DMS153 treated with DMSO at 0.1 percent for 48 hours (cell line): Measurements from ENCODE around the gene SHQ1.

Experiments
- DNase-seq: peaks from one replicate; lab custom pipeline; 2025; ENCODE audit not compliant: unreplicated experiment; lab: John Stamatoyannopoulos, UW

Gene SHQ1

DNA sequence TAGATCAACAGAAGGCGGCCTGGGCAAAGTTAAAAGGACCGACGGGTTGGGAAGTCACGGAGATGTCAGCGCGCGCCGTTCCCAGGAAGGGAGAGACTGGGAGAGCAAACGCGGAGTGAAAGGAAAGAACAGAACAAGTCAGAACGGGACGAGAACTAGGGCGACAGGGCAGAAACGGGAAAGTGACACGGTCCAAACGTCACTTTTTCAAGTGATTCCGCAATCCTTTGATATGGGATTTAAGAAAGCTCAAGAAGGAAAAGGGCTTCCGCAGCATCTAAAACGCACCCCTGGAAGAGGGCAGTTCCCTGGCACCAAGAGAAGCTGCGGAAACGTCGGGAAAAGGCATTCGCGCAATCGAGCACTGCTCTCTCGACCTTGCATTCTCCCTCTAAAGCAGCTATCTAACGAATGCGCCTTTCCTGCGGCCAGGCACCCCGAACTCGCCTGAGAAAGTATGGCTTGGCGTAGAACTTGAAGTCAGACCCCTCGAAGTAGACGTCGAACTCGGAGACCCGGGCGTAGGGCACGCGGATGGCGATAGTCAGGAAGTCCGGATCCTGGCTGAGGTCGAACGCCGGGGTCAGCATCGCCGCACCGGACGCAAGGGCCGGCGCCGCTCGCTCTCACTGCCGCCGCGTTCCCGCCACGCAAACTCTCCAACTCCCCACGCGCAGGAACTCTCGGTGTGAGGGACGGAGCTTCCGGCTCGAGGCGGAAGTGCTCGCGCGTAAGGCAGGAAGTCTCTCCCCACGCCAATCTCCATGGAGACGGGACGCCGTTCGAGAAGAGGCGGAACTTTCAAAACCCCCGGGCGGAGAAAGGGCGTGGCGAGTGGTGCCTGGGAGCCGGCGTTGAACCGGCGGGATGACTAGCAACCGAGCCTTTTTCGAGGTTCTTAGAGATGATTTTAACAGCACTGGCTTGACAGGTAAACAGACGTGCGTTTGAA is at the start of gene SHQ1:
TSS of gene SHQ1 (minus strand) at position 695 of the 952 bp plus-strand sequence. CDS start at position 590, 105 bp downstream.
- DNase-seq = peak; percentile 26

DNA sequence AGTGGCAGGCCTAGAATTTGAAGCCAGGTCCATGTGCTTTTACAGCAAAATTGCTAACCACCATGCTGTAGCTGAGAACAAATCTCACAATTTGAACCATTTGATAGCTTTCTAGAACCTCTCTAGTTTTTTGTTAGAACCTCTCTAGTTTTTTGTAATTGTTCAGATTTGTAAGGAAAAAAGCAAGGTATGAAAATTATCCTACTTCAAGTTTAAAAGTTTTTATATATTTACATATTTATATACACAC is 49.4 kb upstream of the SHQ1 start:
- DNase-seq = no peak

DNA sequence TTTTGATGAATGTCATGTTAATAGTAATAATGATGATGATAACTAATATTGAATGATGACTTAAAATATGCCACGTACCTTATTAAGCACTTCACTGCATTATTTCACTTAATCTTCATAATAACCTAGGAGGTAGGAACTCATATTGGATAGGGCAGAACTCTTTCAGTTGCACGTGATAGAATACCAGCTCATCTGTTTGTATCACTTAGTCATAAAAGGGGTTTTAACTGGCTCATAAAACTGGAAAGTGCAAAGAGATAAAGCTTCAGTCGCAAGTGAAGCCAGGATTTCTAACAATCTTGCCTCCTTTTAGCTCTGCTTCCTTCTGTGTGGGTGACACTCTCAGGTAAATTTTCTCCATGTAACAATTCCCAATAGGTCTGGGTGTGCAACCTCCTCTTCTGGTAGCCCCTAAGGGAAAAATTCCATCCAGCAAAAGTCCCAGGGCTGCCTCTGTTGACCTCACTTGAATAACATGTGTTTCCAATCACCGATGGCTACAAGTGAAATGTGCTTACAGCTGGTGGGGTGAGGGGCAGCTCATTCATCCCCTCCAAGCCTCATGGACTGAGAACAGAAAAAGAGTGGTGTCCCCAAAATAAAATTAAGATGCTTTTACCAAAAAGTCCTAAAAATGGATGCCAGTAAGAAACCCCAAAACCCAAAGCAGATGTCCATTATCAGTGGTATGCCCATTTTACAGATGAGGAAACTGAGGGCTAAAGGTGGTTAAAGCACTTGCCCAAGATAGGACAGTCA is 48.9 kb upstream of the SHQ1 start:
- DNase-seq = no peak

DNA sequence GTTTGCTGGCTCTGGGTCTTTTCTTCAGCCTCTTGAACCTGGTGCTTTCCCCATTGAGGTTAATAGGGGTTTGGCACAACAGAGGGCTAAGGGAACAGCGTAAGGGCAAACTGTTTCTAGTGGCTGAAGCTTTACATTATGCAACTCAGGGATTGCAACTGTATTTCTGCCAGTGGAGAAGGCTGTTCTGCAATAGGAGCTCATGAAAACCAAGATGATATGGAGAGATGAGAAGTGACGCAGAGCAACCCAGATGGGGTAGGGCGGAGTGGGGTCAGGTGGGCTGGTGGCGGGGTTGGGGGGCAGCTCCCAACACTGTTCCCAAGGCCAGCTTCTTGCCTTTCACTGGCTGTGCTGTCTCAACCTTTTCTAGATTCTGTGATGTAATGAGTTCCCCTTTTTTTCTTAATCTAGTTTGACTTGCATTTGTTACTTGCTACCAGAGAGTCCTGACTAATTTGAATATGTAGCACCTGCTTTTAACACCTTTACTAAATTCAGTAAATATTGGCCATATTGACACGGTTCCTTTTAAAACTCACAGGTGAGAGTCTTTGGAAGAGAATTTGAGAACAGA is 46.8 kb upstream of the SHQ1 start:
- DNase-seq = no peak

DNA sequence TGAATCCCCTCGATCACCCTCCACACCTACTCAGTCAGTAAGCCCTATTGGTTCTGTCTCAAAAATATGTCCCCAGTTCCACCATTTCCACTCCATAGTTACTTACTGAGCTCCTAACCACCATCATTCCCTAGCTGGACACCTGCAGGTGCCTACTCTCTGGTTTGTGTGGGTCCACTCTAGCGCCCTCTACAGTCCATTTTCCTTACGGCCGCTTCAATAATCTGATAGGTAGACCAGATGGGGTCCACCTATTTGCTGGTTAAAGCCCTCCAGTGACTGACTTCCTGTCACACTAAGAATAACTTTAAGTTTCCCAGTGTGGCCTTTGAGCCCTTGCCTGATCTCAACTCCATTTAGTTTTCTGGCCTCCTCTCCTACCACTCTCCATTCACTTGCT is 44.6 kb upstream of the SHQ1 start:
- no peak for DNase-seq

DNA sequence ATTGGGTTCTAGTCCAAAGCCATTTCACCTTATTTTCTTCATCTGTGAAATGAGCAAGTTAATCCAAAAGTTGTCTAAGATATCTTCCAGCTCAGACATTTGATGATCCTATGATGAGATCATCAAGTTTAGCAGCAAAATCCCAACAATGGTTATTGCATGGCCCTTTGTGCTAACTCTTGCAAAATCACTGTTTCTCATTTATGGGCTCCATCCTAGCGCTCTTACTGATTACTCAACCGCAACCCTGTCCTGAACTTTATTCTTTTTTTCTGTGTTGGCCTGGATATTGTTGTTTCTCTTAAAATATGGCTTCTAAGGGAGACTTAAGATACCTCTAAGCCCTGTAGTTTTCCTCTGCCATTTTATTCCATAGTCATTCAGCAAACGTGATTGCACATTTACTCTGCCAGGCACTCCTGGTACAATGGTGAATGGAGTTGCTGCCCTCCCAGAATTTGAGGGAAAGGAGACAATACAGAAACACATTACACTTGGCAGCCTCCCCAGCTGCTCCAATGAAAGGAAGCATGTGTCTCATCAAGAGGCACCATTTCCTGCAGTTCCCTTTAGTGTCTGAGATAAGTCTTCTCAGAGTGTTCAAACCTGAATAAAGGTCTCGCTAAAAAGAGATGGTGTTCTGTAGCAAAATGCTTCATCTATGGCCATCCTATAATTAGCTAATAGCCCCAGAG is 44.0 kb upstream of the SHQ1 start:
- DNase-seq = no peak

DNA sequence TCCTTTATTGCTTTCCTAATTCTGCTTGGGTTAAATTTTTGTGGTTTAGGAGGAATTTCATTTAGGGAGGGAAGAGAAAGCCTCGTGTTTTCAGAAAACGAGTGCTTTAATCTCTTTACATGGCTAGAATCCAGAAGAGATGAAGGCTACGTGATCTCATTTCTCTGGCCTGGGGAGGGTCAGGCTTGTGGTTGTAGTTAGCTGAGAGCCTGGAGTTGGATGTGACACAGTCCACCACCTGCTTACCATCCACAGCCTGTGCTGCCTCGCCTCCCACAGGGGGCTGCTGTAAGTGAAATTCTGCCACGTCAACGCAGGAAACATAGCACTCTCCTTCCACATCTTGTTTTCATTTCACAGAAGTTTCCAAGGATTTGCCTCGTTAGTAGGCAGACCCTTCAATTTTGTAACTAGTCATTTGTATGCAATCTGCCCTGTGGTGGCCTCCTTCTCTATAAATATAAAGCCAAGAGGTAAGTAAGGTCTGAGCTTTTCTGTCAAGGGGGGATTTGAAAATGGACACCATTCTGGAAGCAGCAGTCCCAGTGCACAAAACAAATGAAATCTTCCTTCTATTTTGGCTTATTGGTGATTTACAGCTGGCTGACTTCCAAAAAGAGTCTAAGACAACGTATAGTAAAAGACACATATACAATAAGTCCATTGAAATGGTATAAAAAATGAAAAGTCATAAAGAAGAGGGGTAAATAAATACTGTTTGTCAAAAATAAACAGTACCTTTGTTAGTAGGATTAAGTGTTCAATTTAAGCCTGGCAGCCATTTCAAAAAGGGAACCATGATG is 43.0 kb upstream of the SHQ1 start:
- DNase-seq = no peak

DNA sequence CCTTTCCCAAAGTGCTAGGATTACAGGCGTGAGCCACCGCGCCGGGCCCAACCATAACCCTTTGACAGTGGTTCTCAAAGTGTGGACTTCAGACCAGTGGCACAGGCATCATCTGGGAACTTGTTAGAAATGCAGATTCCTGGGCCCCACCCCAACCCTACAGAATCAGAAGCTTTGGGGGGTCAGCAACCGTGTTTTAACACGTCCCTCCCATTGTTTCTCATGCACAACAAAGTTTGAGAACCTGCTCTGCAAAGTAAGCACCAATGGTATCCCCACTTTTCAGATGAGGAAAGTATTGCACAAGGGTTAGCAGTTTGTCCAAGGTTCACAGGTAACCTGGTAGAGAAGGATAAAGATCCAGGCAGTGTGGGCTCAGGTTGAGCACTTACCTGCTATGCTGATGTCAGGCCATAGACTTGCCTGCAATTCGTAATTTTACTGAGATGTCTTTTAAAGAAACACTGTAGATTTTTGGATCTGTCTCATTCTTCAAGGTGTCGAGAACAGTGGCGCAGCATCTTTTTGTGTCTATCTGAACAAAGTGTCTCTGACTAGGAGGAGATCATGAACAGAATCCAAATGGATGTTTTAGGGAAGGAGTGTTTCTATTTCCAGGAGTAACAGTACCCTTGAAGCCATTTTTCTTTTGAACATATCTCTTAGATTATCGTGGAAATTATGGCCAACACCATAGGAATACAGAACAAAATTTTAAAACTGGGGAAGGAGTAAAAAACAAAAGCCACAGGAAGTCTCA is 42.1 kb upstream of the SHQ1 start:
- no peak for DNase-seq

DNA sequence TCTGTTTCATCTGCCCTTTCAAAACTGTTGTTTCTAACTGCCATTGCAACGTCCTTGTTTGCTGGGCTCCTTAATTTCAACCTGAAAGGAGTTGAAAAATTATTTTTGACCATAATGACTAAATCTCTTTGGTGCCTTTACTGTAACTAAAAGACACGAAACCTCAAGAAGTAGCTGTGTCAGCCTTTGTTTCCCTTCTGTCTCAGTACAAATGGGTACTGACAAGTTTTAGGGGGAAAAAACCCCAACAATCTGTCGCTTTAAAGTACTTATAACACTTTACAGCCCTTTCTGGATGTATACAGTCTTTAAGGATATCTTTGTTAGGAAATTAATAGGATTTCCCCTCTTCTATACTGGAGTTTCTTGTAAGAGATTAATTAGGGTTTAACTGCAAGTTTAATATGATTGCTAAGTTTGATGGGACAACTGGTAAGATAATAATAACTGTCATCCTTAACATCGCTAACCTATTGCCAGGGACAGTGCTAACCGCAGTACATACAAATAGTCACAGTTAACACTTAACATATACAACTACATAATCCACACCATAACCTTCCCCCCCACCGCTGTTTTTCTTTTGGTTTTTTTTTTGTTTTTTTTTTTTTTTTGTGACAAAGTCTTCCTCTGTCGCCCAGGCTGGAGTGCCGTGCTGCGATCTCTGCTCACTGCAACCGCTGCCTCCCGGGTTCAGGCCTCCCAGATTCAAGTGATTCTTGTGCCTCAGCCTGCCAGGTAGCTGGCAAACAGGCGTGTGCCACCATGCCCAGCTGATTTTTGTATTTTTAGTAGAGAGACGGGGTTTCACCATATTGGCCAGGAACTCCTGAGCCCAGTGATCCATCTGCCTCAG is 41.3 kb upstream of the SHQ1 start:
- DNase-seq = no peak

DNA sequence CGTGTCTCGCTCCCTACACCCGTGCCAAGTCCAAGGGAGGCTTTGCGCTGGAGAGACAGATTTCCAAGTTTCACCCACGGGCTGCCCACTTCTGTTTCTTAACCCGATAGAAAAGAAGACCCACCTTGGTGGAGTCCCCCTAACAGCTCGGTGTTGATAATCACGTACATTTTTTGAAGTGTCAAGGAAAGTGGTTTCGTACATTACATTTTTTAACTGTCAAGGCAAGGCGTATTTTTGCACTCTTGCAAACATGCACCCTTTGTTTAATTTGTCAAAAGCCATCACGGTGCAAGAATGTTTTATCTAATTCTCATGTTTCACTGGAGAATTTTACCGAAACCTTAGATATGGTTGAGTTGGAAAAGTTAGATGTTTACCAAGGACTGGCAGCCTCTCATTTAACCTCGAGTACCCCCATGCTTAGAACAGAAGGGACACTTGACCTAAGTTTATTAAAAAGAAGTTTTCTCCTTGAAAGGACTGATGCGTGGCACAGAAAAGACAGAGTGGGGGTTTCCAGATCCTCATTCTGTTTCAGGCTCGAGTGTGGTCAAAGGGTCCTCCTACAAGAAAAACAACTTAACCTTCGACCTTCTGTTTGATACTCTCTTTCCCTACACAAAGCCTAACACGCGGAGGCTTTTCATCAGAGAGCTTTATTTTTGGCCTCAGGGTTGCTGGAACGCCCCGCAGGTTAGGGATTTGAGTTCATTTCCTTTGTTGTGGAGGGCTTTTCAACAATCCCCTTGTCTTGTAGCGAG is 40.5 kb upstream of the SHQ1 start:
- DNase-seq = no peak

DNA sequence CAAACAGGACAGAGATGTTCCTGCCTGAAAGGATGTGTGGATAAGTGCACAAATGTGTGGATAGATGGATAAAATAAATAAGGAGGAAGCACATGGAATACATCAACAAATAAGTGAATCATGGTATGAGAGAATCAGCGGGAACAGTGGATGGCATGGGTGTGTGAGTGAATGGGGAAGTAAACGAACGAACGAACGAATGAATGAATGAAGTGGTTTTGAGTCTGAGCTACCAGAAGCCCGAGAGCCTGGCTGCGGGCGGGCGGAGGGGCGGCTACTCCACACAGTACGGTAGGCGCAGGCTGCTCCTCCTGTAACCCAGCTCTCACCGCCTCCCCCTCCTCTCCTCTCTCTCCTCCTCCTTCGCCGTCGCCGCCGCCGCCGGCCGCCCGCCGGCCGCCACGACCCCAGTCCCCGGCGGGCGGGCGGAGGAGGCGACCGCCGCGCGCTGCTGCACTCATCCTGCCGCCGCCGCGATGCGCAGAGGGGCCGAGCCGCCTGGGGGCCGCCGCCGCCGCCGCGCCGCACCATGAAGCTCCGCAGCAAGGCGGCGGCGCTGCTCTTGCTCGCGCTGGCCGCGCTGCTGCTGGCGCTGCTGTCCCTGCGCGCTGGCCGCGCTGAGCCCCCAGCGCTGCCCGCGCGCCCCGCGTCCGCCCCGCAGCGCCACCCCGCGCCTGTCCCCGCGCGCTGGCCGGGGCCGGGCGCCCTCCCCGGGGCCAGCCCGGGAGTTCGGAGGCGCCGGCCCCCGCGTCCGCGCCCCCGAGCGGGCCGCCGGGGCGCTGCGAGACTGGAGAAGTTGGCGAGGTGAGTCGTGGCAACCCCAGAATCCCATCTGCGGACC is 39.7 kb upstream of the SHQ1 start, which contains the start of gene GXYLT2:
TSS of gene GXYLT2 (plus strand) at position 342 of the 841 bp plus-strand sequence. CDS start at position 530, 188 bp downstream.
- no peak for DNase-seq

DNA sequence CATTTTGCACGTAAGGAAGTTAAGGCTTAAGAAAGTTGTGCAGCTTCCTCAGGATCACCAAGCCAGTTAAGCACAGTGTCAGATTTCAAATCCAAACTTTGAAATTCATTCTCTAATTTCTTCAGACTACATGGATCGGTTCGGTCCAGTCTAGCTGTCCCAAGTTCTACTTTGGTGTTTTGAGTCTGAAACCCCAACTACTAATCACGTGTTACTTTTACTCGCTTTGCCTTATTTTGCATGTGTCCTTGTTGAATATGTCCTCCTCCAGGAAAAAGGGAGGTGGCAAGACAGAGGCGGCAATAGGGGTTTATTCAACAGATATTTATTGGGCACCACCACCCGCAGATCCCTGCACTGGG is 39.1 kb upstream of the SHQ1 start:
- no peak for DNase-seq

DNA sequence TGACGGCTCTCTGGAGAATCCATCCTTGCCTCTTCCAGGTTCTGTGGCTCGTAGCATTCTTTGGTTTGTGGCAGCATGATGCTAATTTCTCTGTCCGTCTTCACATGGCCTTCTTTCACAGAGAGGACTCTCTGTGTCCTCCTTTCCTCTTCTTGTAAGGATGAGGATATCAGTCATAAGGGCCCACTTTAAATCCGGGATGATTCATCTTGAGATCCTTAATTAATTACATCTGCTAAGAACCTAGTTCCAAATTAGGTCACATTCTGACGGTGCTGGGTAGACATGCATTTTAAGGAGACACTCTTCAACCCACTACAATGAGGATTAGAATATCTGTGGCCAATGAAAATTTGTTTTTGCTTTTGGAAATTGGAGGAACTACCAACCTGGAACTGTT is 23.9 kb upstream of the SHQ1 start:
- no peak for DNase-seq

DNA sequence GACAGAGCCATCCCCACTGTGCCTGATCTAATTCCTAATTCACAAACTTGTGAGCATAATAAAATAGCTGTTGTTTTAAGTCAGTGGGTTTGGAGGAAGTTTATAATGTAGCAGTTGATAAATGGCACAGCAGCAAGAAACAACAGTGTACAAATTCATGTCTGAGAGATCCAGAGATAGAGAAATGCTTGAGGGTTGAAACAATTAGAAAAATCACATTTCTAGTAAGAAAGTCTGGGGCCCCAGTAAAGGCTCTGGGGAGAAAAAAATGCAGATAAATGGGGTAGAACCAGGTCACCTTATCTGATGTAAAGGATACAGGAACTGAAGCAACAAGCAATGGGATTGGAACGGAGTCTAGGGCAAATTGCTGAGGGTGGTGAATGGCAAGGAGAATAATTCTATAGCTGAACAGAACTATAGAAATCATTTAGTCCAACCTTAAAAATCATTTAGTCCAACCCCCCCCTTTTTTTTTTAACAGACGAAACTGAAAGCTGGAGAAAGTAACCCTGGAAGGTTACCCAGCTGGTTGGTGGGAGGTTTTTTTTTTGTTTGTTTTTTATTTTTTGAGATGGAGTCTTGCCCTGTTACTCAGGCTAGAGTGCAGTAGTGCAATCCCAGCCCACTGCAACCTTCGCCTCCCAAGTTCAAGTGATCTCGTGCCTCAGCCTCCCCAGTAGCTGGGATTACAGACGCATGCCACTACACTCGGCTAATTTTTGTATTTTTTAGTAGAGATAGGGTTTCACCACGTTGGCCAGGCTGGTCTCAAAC is 14.3 kb upstream of the SHQ1 start:
- no peak for DNase-seq

DNA sequence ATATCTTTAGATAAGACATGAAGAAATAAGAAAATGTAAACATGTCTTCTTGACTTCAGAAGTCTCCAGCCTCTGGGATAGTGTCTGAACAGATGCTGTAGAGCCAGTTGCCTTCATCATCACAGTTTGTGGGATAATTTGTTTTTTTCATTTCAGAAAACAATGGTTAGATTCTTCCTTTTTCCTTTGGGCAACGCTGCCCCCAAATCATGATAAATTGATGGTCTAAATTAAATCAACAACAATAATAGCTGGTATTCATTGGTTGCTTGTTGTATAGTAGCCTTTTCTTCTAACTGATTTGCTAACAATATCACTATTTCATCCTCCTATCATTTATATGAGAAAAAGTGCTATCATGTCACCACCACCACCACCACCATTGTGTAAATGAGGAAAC is 12.6 kb upstream of the SHQ1 start:
- DNase-seq = no peak

DNA sequence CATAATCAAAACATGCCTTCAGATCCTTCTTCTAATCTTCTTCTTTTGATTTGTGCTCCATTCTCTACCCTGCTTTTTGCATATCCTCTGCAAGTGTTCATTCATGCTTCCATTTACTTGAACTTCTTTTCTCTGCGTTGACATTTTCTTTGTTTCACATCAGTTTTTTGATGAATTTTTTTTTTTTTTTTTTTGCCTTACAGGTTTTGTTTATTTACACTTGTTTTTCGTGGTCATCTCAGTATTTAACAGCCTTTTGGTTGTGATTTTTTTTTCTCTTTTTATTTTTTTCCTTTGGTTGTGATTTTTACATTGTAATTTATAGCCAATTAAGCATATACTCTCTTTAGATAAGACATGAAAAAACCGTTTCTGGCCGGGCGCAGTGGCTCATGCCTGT is 11.8 kb upstream of the SHQ1 start:
- DNase-seq = no peak

DNA sequence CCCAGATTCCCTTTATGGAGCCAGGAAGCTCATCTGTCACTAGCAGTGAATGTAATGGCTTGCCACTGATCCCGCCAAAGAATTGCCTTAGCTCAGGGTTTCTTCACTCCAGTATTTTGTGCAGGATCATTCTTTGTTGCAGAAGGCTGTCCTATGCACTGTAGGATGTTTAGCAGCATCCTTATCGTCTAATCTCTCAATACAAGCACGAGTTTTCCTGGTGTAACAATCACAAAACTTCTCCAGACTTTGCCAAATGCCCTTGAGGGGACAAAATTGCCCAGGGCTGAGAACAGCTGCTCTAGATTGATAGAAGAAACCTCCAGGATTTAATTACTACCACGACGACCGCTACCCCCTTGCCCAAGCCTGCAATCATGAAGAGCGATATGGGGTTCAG is 6.8 kb upstream of the SHQ1 start:
- DNase-seq = no peak
